Measurements from ENCODE around the gene MRPL11. TPM values are rescaled to one million over a fixed set of nuclear protein-coding genes. Genes with fewer than 3 reads are reported as not detected.

Gene MRPL11
- total and polyA plus RNA-seq, 10 of the 15 experiments (the other 5 are each of a cell fraction or from before 2014, with no cell fraction given), result 43.5 to 248 (median 109) TPM

GRCh38 chr11:66438504-66439466, at the start of gene MRPL11 (continued):
- TF ChIP-seq SMAD1 (IDR thresholded peaks at IDR 0.05; ENCODE audit: low read depth, partially characterized antibody) (no peak), IRF3 (IDR thresholded peaks at IDR 0.05) (0 out of 2 replicates have a peak, but pooled peaks have one; percentile 49), MEF2B (IDR thresholded peaks at IDR 0.05; ENCODE audit: partially characterized antibody, poor library complexity, severe bottlenecking) (no peak), CBX3 (IDR thresholded peaks at IDR 0.05; ENCODE audit: borderline replicate concordance, low read depth) (no peak), CBFB (IDR thresholded peaks at IDR 0.05; ENCODE audit: low read depth) (peak; percentile 94), ZNF592 (IDR thresholded peaks at IDR 0.05) (peak; percentile 93), HCFC1 (IDR thresholded peaks at IDR 0.05; ENCODE audit: low read length) (peak; percentile 96), IKZF2 (IDR thresholded peaks at IDR 0.05) (peak in 1 of 2 experiments; percentile 30; a peak in 1 of 4 replicates), RELB (IDR thresholded peaks at IDR 0.05; ENCODE audit: low read depth) (peak; percentile 99), NKRF (conservative IDR thresholded peaks at IDR 0.05) (peak; percentile 87), LARP7 (IDR thresholded peaks at IDR 0.05) (peak; percentile 79), POLR2AphosphoS5 (IDR thresholded peaks at IDR 0.05; ENCODE audit: low read length) (peak; percentile 71), BHLHE40 (IDR thresholded peaks at IDR 0.05; ENCODE audit: borderline replicate concordance in 1 of 2, low read depth in 2 of 2, low read length in 1 of 2) (peak in 1 of 2 experiments; percentile 41; a peak in 2 of 4 replicates), RAD51 (IDR thresholded peaks at IDR 0.05) (0 out of 2 replicates have a peak, but pooled peaks have one; percentile 34), E4F1 (IDR thresholded peaks at IDR 0.05; ENCODE audit: borderline replicate concordance, partially characterized antibody) (peak; percentile 75)

Measured in GM12878 (cell line).